ENCODE results near the gene TFDP1.
"Not testable (repeated sequence)": the region's sequence is repeated elsewhere in the genome, so short reads cannot be mapped to it uniquely, and the experiment has no call there.

The TFDP1 gene

GRCh38 chr13:113617961-113618360, 33.4 kb downstream of the TFDP1 start:
- peak; percentile 12 for DNase-seq (ENCODE audit: low read depth)

DNA sequence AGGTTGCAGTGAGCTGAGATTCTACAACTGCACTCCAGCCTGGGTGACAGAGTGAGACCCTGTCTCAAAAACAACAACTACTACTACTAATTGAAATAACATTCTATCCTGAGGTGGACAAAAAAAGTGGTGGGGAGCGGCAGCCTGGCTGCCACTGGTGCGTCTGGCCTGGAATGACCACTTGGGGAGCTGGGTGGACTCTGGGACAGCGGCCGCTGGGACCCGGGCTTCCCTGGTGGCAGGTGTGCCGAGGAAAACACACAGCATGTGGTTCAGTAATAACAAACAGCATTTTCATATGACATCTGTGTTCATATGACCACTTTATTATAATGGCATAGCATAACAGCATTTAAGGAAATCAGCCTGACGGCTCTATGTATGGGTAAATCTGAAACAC, 33.9 kb downstream of the TFDP1 start:
- DNase-seq (ENCODE audit: low read depth) = no peak

DNA sequence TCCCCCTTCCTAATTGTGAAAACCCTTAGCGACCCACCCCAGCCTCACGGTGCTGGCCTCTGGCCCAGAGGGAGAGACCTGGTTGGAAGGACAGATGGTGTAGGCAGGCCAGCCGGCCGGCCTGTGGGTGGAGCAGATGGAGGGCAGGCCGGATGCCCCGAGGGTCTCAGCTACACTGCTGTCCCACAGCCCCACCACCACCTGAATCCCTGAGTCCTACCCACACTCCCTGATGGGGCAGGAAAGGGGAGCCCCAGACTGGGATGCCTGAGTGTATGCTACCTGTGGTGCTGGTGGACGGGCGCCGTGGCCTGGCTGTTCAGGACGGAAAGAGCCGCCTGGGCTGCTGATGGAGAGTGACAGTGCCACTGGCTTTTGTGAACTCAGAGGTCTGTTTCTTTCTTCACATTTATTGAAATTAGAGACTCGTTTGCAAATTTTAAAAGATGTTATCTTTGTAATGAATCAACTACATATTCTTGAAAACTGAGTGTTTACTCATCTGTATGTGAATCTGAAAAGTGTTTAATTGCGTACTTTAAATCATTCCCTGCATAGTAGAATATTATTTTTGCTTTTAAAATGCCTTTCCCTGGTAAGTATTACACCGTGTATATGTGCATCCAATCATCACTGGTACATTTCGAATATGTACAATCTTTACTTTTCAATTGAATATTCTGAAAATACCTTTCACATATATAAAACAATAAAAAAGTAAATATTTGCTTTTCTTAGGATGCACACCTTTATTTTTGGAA, 35.7 kb downstream of the TFDP1 start:
- no peak for DNase-seq (ENCODE audit: low read depth)

DNA sequence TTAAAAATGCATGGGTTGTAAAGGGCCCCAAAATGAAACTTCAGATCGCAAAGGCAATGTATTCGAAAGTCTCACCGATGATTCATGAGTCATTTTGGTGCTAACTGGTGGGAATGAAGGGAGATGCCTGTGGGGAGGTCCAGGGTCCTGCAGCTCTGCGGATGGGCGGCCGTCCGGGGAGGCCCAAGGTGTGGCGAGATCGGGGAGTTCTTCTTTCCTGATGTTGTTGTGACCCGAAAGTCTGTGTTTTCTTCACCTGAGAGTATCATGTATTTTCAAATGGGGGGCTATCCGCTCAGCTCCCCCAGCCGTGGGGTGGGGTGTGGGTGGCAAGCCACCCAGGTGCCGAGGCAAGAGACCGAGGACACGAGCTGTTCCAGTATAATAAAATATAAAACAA, 36.5 kb downstream of the TFDP1 start:
- DNase-seq (ENCODE audit: low read depth) = no peak

DNA sequence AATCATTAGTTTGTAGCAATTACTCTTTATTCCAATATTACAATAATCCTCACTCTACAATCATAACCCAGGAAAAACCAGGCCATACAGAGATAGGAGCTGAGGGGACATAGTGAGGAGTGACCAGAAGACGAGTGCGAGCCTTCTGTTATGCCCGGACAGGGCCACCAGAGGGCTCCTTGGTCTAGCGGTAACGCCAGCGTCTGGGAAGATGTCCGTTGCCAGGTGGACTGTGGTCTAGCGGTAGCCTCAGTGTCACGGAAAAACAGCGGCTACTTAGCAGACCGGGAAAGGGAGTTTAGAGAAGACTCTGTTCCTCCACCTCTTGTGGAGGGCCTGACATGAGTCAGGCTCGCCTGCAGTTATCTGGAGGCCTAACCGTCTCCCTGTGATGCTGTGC, 36.9 kb downstream of the TFDP1 start:
- not testable (repeated sequence) for DNase-seq (ENCODE audit: low read depth)

- not testable (repeated sequence) for DNase-seq (ENCODE audit: low read depth)
Observed at GRCh38 chr13:113621986-113622550, 37.5 kb downstream of the TFDP1 start.

DNA sequence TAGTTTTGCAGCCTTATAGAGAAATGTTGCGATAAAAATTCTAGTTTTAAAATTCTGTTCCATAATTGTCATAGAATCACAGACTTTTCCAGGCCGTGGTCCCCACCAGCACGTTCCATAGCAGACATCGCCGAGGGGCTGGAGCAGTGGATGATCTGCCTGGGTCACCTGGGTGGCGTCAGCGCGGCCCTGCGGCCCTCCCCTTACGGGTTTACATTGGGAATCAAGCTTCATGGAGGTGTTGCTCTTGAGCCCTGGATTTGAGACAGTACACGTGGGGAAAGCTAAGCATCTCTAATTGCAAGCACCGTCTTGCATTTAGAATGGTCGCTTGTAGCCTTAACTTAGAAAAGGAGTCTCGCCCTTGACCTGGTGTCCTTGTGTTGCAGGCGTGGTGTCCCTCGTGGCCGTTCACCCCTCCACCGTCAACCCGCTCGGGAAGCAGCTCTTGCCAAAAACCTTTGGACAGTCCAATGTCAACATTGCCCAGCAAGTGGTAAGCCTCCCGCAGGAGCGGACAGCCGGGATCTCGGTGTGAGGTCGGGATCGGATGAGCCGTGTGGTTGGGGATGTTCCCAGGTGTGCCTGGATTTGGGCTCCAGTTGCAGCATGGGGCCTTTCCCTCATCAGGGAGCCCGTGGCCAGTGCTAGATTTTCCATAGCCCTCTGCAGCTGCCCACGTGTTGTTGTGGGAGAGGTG, 38.4 kb downstream of the TFDP1 start:
- no peak for DNase-seq (ENCODE audit: low read depth)

GRCh38 chr13:113623491-113624234, 39.1 kb downstream of the TFDP1 start:
- no peak for DNase-seq (ENCODE audit: low read depth)

DNA sequence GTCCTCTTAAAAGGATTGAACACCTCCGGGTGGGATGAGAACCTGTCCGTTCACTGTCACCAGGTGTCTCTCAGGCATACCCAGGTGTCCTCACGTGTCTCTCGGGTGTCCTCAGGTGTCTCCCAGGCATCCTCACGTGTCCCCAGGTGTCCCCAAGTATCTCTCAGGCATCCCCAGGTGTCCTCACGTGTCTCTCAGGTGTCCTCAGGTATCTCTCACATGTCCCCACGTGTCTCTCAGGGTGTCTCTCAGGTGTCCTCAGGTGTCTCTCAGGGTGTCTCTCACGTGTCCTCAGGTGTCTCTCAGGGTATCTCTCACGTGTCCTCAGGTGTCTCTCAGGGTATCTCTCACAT, 39.7 kb downstream of the TFDP1 start:
- no peak for DNase-seq (ENCODE audit: low read depth)

DNA sequence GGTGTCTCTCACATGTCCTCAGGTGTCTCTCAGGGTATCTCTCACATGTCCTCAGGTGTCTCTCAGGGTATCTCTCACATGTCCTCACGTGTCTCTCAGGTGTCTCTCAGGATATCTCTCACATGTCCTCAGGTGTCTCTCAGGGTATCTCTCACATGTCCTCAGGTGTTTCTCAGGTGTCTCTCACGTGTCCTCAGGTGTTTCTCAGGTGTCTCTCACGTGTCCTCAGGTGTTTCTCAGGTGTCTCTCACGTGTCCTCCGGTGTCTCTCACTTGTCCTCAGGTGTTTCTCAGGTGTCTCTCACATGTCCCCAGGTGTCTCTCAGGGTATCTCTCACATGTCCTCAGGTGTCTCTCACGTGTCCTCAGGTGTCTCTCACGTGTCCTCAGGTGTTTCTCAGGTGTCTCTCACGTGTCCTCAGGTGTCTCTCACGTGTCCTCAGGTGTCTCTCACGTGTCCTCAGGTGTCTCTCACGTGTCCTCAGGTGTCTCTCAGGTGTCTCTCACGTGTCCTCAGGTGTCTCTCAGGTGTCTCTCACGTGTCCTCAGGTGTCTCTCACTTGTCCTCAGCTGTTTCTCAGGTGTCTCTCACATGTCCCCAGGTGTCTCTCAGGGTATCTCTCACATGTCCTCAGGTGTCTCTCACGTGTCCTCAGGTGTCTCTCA, 40.2 kb downstream of the TFDP1 start:
- DNase-seq (ENCODE audit: low read depth) = not testable (repeated sequence)

GRCh38 chr13:113625965-113626721, 41.6 kb downstream of the TFDP1 start:
- peak; percentile 62 for DNase-seq (ENCODE audit: low read depth)

DNA sequence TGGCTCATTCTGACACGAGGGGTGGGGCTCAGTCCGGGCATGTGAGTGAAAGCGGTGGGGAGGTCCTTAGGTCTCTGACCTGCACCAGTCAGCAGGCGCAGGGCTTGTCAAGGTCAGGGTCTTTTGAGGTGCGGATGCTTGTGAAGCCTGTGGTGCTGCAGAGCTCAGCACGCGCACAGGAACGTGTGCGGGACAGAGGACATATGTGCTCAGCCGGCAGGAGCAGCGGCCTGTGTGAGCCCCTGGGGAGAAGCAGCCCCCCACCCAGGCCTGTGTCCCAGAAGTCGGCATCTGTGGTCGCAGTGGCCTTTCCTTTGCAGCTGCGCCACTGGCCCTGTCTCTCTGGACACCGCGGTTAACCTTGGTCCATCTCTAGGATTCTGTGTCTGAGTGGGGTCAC, 42.6 kb downstream of the TFDP1 start:
- no peak for DNase-seq (ENCODE audit: low read depth)

- DNase-seq (ENCODE audit: low read depth) = no peak
Observed at GRCh38 chr13:113628291-113629270, 44.0 kb downstream of the TFDP1 start.

DNA sequence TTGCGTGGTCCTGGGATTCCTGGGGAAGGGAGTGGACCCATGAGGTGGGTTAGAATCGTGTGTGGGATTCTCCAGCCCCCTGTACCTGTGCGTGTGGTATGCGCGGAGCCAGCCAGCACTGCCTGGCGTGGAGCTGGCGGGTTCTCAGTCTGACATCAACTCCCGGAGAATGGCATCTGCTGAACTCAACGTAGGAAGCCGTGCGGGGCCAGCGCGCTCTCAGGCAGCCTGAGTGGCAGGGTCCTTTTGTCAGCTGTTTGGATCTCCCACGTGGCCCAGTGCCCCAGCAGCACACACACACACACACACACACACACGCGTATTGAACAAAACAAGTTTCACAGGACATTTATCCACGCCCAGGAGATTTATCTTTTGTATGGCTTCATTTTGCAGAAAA, 45.3 kb downstream of the TFDP1 start:
- no peak for DNase-seq (ENCODE audit: low read depth)

- no peak for DNase-seq (ENCODE audit: low read depth)
Observed at GRCh38 chr13:113630296-113630695, 45.7 kb downstream of the TFDP1 start.

DNA sequence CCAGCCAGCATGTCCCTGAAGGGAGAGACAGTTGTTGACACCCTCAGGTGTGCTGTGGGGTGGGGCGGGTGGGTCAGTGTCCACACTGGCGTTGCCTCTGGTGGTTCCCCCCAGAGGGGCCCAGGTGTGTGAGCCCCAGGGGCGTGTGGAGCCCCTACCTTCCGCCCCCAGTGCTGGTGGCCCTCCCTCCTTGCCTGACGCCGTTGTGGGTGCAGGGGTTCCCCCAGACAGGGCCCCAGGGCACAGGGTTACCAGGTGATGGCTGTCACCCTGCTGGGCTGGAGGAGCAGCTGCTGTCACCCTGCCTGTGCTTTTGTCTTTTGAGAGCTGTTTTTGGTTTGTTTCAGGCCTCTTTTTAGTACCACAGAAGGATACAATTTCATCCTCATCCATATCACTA, 46.3 kb downstream of the TFDP1 start:
- no peak for DNase-seq (ENCODE audit: low read depth)

- no peak for DNase-seq (ENCODE audit: low read depth)
Observed at GRCh38 chr13:113631341-113632095, 47.0 kb downstream of the TFDP1 start.

- DNase-seq (ENCODE audit: low read depth) = no peak
Observed at GRCh38 chr13:113632706-113633484, 48.3 kb downstream of the TFDP1 start.

- DNase-seq (ENCODE audit: low read depth) = no peak
Observed at GRCh38 chr13:113633485-113633873, 48.9 kb downstream of the TFDP1 start.
